HepG2 (cell line): Measurements from ENCODE around the gene KCNMB2. TPM values are rescaled to one million over a fixed set of nuclear protein-coding genes. Genes with fewer than 3 reads are reported as not detected.

ENCODE experiments used
- ATAC-seq: fragments of 200-7000 bp; cut with Tn5 transposase; 3 replicates; pipeline ENCODE4 v1.9.1; 2020; ENCODE audit warnings: mild to moderate bottlenecking, moderate library complexity
- BruUV-seq: library from RNA; stranded (reverse); fragments of 400-500 nt; replicated peaks from 2 replicates; lab custom pipeline; 2021; lab: Mats Ljungman, UMichigan
- CTCF ChIA-PET: fragments of 300-600 bp; formaldehyde crosslinking; extraction: SDS; loops from one replicate; lab custom pipeline; 2021; ENCODE audit warnings: low total read pairs, inconsistent platforms, low intra/inter-chr PET ratio; lab: Yijun Ruan, JAX
- POLR2A ChIA-PET: fragments of 350-600 bp; sonication (Branson Sonifier 250); formaldehyde crosslinking; loops from one replicate; lab custom pipeline; 2020; ENCODE audit warnings: antibody characterized with exemption, inconsistent platforms; lab: Yijun Ruan, JAX
- DNase-seq: peaks from one replicate; pipeline ENCODE4 v3.0.0-alpha.2; 2015; ENCODE audit warnings: low spot score
- FAIRE-seq: peaks from 3 replicates; lab custom pipeline; 2011; peaks lifted over from hg19 to GRCh38; lab: Jason Lieb, UNC
- H2AFZ ChIP-seq: one replicate; pipeline ENCODE4 v1.6.1; 2011; ENCODE audit warnings: low read length, inconsistent platforms
- H3K27ac ChIP-seq: fragments of 300-600 bp; 3 replicates; pipeline ENCODE4 v1.8.0; 2011; ENCODE audit warnings: mixed run types, mild to moderate bottlenecking, mixed read lengths, low read length, inconsistent platforms; ENCODE audit not compliant: insufficient read depth; ENCODE audit errors: extremely low read length
- H3K27me3 ChIP-seq, 2 experiments: fragments of 200-600 bp in 1 of 2; 2 replicates in 1 of 2; 3 replicates in 1 of 2; pipeline versions ENCODE4 v1.6.0 to v1.8.0; 2011; ENCODE audit warnings: low read length in 2 of 2, mild to moderate bottlenecking in 2 of 2, moderate library complexity in 2 of 2, inconsistent platforms in 1 of 2; ENCODE audit not compliant: insufficient read depth in 2 of 2, control insufficient read depth in 1 of 2
- H3K36me3 ChIP-seq, 2 experiments: fragments of 200-600 bp in 1 of 2; replicated peaks in 1 of 2; 2 replicates in 1 of 2; 3 replicates in 1 of 2; pipeline versions ENCODE4 v1.5.1 to v1.8.0; 2011; ENCODE audit warnings: low read length in 2 of 2, inconsistent platforms in 1 of 2; ENCODE audit not compliant: insufficient read depth in 2 of 2, control insufficient read depth in 1 of 2
- H3K4me1 ChIP-seq: 2 replicates; pipeline ENCODE4 v1.5.1; 2012; ENCODE audit warnings: low read length, inconsistent platforms; ENCODE audit not compliant: insufficient read depth
- H3K4me2 ChIP-seq: 2 replicates; pipeline ENCODE4 v1.6.0; 2011; ENCODE audit warnings: low read depth, low read length, inconsistent platforms
- H3K4me3 ChIP-seq, 3 experiments: fragments of 200-600 bp in 1 of 3; sonication (generic), shearing (Covaris generic) in 1 of 3; replicated peaks in 1 of 3; 2 replicates each; pipeline ENCODE4 v1.5.1; 2011 to 2016; ENCODE audit warnings: low read length in 3 of 3, inconsistent platforms in 2 of 3, low read depth in 2 of 3, mild to moderate bottlenecking in 2 of 3, control low read depth in 1 of 3, mixed read lengths in 1 of 3; ENCODE audit not compliant: insufficient read depth in 1 of 3
- H3K79me2 ChIP-seq: one replicate; pipeline ENCODE4 v1.6.1; 2011; ENCODE audit warnings: low read length, inconsistent platforms; ENCODE audit not compliant: insufficient read depth
- H3K9ac ChIP-seq: 2 replicates; pipeline ENCODE4 v1.6.0; 2011; ENCODE audit warnings: mild to moderate bottlenecking, low read depth, low read length, inconsistent platforms; ENCODE audit not compliant: insufficient read depth
- H3K9me3 ChIP-seq: 2 replicates; pipeline ENCODE4 v1.5.1; 2012; ENCODE audit warnings: mild to moderate bottlenecking, low read length
- H4K20me1 ChIP-seq: 2 replicates; pipeline ENCODE4 v1.6.0; 2011; ENCODE audit warnings: inconsistent platforms, mild to moderate bottlenecking, low read length, moderate library complexity; ENCODE audit not compliant: insufficient read depth
- DR1 ChIP-seq: sonication (generic); formaldehyde crosslinking; IDR thresholded peaks from 2 replicates; pipeline ENCODE4 v1.8.0; 2021; ENCODE audit warnings: mild to moderate bottlenecking, missing genetic modification reagents, inconsistent platforms
- ESRRA ChIP-seq: sonication (generic); formaldehyde crosslinking; IDR thresholded peaks from 2 replicates; pipeline ENCODE4 v1.5.1; 2020; ENCODE audit warnings: mild to moderate bottlenecking, low read depth, missing genetic modification reagents
- FOXC1 ChIP-seq: sonication (generic); formaldehyde crosslinking; IDR thresholded peaks from 2 replicates; pipeline ENCODE4 v1.8.0; 2022; ENCODE audit warnings: mild to moderate bottlenecking, missing genetic modification reagents, borderline replicate concordance
- MEIS1 ChIP-seq: sonication (generic); formaldehyde crosslinking; IDR thresholded peaks from 2 replicates; pipeline ENCODE4 v1.9.0; 2021; ENCODE audit warnings: mild to moderate bottlenecking, missing genetic modification reagents, moderate library complexity, borderline replicate concordance
- MXD4 ChIP-seq: IDR thresholded peaks from 2 replicates; pipeline ENCODE4 v1.6.1; 2016; ENCODE audit warnings: mild to moderate bottlenecking, missing biosample characterization, missing genetic modification reagents
- MXI1 ChIP-seq: IDR thresholded peaks from 3 replicates; pipeline ENCODE4 v1.6.1; 2012; ENCODE audit warnings: low read depth, low read length, inconsistent platforms, borderline replicate concordance
- NR2F1 ChIP-seq, 2 experiments: fragments of 450-650 bp in 1 of 2; formaldehyde crosslinking in 1 of 2; IDR thresholded peaks; 2 replicates each; pipeline versions ENCODE4 v1.5.0 to v1.6.1; 2016 to 2020; ENCODE audit warnings: mild to moderate bottlenecking in 1 of 2, missing compliant biosample characterization in 1 of 2, missing genetic modification reagents in 1 of 2, moderate library complexity in 1 of 2
- RXRA ChIP-seq: sonication (generic); formaldehyde crosslinking; IDR thresholded peaks from 2 replicates; pipeline ENCODE4 v1.5.1; 2020; ENCODE audit warnings: missing genetic modification reagents
- TP53 ChIP-seq: sonication (generic); formaldehyde crosslinking; conservative IDR thresholded peaks from 2 replicates; pipeline ENCODE4 v1.4.0; 2020; ENCODE audit warnings: missing genetic modification reagents
- WIZ ChIP-seq: sonication (generic); formaldehyde crosslinking; IDR thresholded peaks from 2 replicates; pipeline ENCODE4 v1.5.1; 2020; ENCODE audit warnings: mild to moderate bottlenecking, missing genetic modification reagents
- ZNF232 ChIP-seq: sonication (generic); formaldehyde crosslinking; IDR thresholded peaks from 2 replicates; pipeline ENCODE4 v1.4.0; 2020; ENCODE audit warnings: missing genetic modification reagents, borderline replicate concordance
- ZNF550 ChIP-seq: sonication (generic); formaldehyde crosslinking; IDR thresholded peaks from 2 replicates; pipeline ENCODE4 v1.4.0; 2020; ENCODE audit warnings: mild to moderate bottlenecking, missing genetic modification reagents, borderline replicate concordance
- ZNF577 ChIP-seq: sonication (generic); formaldehyde crosslinking; IDR thresholded peaks from 2 replicates; pipeline ENCODE4 v1.4.0; 2020; ENCODE audit warnings: mild to moderate bottlenecking, low read depth, missing genetic modification reagents, borderline replicate concordance
- ZNF614 ChIP-seq: IDR thresholded peaks from 2 replicates; pipeline ENCODE4 v1.6.1; 2018; ENCODE audit warnings: missing biosample characterization, missing genetic modification reagents, inconsistent platforms, borderline replicate concordance
- ZNF678 ChIP-seq: sonication (generic); formaldehyde crosslinking; IDR thresholded peaks from 2 replicates; pipeline ENCODE4 v1.4.0; 2020; ENCODE audit warnings: mild to moderate bottlenecking, missing genetic modification reagents
- ZNF879 ChIP-seq: sonication (generic); formaldehyde crosslinking; IDR thresholded peaks from 2 replicates; pipeline ENCODE4 v1.8.1; 2023; ENCODE audit warnings: missing genetic modification reagents
- WGBS: methylation state at CpG from one replicate; pipeline ENCODE4 v1.1.6; 2017; ENCODE audit warnings: low lambda C conversion rate; 5-methylcytosine and 5-hydroxymethylcytosine counted together
- in situ Hi-C: cut with HindIII; loops from 2 replicates; pipeline ENCODE4 v1.10.0; 2017; ENCODE audit warnings: low pct_unique_long_range_greater_than_20kb; ENCODE audit not compliant: extremely low pct_ligation_motif_present
- intact Hi-C: fragments of 100-400 bp; cut with micrococcal nuclease; formaldehyde crosslinking; loops from one replicate; pipeline ENCODE4 v1.10.0; 2022; ENCODE audit not compliant: unreplicated experiment
- polyA plus RNA-seq, 8 experiments: library from polyadenylated mRNA; depleted of rRNA in 3 of 8; stranded (reverse) in 7 of 8; unstranded in 1 of 8; fragments of >200 nt; fragmentation: Illumina TruSeq in 4 of 8; extraction: Trizol in 4 of 8; gene quantifications; 2 replicates each; pipeline versions ENCODE4 v1.2.1 to v1.2.3, GENCODE V29; 2011 to 2016; ENCODE audit warnings: low read depth in 4 of 8, missing spikeins in 1 of 8, mixed read lengths in 1 of 8; ENCODE audit not compliant: insufficient read depth in 1 of 8
- total RNA-seq, 5 experiments: library from RNA; depleted of rRNA; stranded (reverse); fragments of >200 nt; fragmentation: Illumina TruSeq; extraction: Trizol; gene quantifications; 2 replicates each; pipeline ENCODE4 v1.2.3, GENCODE V29; 2016; ENCODE audit warnings: low read depth in 1 of 5
- TF ChIP-seq, protein P1 (sequence below): sonication (generic); formaldehyde crosslinking; conservative IDR thresholded peaks from 2 replicates; pipeline ENCODE4 v1.8.0; 2022; ENCODE audit warnings: low read depth, missing genetic modification reagents

KCNMB2 gene
- total and polyA plus RNA-seq, 2 of the 13 experiments (the other 11 are each of a cell fraction or from before 2014, with no cell fraction given): not detected

DNA sequence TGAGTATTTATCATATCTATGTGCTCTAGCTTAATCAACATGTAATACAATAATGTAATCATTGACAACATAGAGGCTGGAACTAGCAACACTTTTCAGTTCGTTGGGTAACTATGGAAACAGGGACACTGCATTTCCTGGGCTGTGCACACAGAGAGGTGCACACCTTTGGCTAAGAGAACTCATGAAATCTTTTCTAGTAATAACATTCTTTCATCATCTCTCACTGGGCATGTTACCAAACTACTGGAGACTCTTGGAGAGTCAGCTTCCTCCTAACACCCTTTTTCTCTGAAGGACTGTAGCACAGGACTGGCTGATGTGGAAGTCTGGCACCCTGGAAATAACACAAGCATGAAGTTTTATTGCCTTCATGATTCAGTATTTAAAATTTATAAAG, 135.6 kb downstream of the KCNMB2 start:
- Histone ChIP-seq H3K4me2 (no peak overlapping the region), H3K27ac (no peak overlapping the region), H4K20me1 (no peaks in the 10 kb centered on the region), H3K9ac (no peak overlapping the region), H3K27me3 (no peaks in the 10 kb centered on the region), H3K4me1 (no peaks in the 10 kb centered on the region), H3K4me3 (no peak overlapping the region), H3K79me2 (no peaks in the 10 kb centered on the region), H3K9me3 (no peaks in the 10 kb centered on the region), H2AFZ (no peak overlapping the region), H3K36me3 (no peaks in the 10 kb centered on the region)
- TF ChIP-seq FOXC1: no peak
- TF ChIP-seq TP53 (CRISPR knock-in tag): no peak
- TF ChIP-seq ZNF614: no peak
- TF ChIP-seq NR2F1 (CRISPR knock-in tag; IDR thresholded peaks at IDR 0.05): no peak
- no peak for TF ChIP-seq ZNF550
- TF ChIP-seq WIZ (CRISPR knock-in tag): no peak
- no peak for TF ChIP-seq RXRA (CRISPR knock-in tag)
- 0% methylated on average over 1 of the region's 1 CpG for WGBS
- no peak for FAIRE-seq
- CTCF ChIA-PET: no interaction called here
- intact Hi-C loops: no loop called here
- in situ Hi-C loops: no loop called here
- ATAC-seq: no peak
- BruUV-seq: no TSS peak
- POLR2A ChIA-PET: no interaction called here
- no peak for DNase-seq

DNA sequence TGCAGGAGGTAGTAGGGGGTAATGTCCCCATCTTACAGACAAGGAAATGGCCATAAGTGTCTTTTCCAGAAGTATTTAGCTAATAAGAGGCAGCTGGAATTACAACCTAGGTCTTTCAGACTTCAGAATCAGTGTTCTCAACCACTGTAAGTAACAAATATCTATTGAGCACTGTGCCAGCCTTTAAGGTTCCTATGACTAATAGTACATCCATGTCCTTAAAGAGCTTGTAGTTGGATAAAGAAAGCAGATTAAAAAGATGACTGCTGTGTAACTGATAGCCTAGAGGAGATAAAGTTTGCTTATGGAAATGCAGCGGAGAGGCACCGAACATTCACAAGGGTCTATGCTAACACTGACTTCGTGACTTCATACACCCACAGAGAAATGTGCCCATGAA, 136.0 kb downstream of the KCNMB2 start:
- Histone ChIP-seq H3K27me3 (no peaks in the 10 kb centered on the region), H3K9me3 (no peaks in the 10 kb centered on the region), H2AFZ (no peak overlapping the region), H3K27ac (no peak overlapping the region), H3K9ac (no peak overlapping the region), H3K4me1 (no peaks in the 10 kb centered on the region), H4K20me1 (no peaks in the 10 kb centered on the region), H3K4me2 (no peak overlapping the region), H3K79me2 (no peaks in the 10 kb centered on the region), H3K4me3 (no peak overlapping the region), H3K36me3 (no peaks in the 10 kb centered on the region)
- FAIRE-seq (no peak), ATAC-seq (no peak), DNase-seq (no peak)
- ChIA-PET CTCF (no interaction called here), POLR2A (no interaction called here)
- in situ Hi-C loops: no loop called here
- BruUV-seq: no TSS peak
- WGBS: 23% methylated on average over 3 of the region's 3 CpGs
- intact Hi-C loops: no loop called here
- TF ChIP-seq ESRRA (no peak), DR1 (CRISPR knock-in tag) (no peak), ZNF879 (no peak), MEIS1 (no peak), MXI1 (no peak), ZNF577 (CRISPR knock-in tag) (no peak), ZNF232 (CRISPR knock-in tag) (no peak), MXD4 (CRISPR knock-in tag) (no peak), ZNF678 (CRISPR knock-in tag) (no peak)
- TF ChIP-seq, protein P1, sequence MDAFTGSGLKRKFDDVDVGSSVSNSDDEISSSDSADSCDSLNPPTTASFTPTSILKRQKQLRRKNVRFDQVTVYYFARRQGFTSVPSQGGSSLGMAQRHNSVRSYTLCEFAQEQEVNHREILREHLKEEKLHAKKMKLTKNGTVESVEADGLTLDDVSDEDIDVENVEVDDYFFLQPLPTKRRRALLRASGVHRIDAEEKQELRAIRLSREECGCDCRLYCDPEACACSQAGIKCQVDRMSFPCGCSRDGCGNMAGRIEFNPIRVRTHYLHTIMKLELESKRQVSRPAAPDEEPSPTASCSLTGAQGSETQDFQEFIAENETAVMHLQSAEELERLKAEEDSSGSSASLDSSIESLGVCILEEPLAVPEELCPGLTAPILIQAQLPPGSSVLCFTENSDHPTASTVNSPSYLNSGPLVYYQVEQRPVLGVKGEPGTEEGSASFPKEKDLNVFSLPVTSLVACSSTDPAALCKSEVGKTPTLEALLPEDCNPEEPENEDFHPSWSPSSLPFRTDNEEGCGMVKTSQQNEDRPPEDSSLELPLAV (CRISPR knock-in tag): no peak
